ENCODE data around the gene SPOCK1. TPM values are rescaled to one million over a fixed set of nuclear protein-coding genes. Genes with fewer than 3 reads are reported as not detected.

SPOCK1 gene
- total and polyA plus RNA-seq, 4 donors: 0.48 to 4.5 (median 0.69) TPM

GRCh38 chr5:137290373-137290772, 208.8 kb downstream of the SPOCK1 start:
- H3K27me3 ChIP-seq (ENCODE audit: control insufficient read depth in 3 of 3, insufficient read depth in 3 of 3, low read length in 2 of 3): peaks cover 0 to 3% (median 0%) of the 10 kb centered on the region in 3 donors
- H3K9me3 ChIP-seq (ENCODE audit: control insufficient read depth in 4 of 4, insufficient read depth in 3 of 4, low read length in 3 of 4): no peaks in the 10 kb centered on the region
- TF ChIP-seq CTCF (IDR thresholded peaks at IDR 0.05; ENCODE audit: control extremely low read depth, extremely low read depth): no peak
- H3K4me1 ChIP-seq (ENCODE audit: control insufficient read depth in 5 of 5, insufficient read depth in 5 of 5, low read length in 5 of 5): no peaks in the 10 kb centered on the region
- no peaks in the 10 kb centered on the region for H3K36me3 ChIP-seq (ENCODE audit: control insufficient read depth in 4 of 4, insufficient read depth in 4 of 4, low read length in 4 of 4)
- ATAC-seq (ENCODE audit: insufficient read depth, low FRiP score) (no peak), DNase-seq (no peak)
- no peak overlapping the region for H3K9ac ChIP-seq (ENCODE audit: insufficient read depth in 1 of 2, low read length in 2 of 2)
- H3K4me3 ChIP-seq: no peak overlapping the region
- H3K27ac ChIP-seq (ENCODE audit: low read depth in 1 of 2, low read length in 1 of 2): no peak overlapping the region
- WGBS, 2 donors: 92 to 94% methylated on average over 3 of the region's 3 CpGs

DNA sequence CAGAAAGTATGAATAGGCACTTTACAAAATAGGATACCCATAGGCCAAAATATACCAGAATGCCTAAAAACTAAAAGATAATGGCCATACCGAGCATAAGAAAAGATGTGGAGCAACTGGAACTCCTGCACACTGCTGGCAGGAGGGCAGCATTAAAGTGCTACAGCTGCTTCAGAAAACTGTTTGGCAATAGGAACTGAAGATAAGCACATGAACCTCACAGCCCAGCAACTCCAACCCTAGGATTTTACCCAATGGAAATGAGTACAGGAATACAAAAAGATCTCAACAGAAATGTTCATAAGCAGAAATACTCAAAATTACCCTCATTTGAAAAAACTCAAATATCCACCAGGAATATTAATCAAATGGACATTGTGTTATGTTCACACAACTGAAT, 209.3 kb downstream of the SPOCK1 start:
- Histone ChIP-seq H3K27me3 (ENCODE audit: control insufficient read depth in 3 of 3, insufficient read depth in 3 of 3, low read length in 2 of 3) (peaks cover 0 to 3% (median 0%) of the 10 kb centered on the region in 3 donors), H3K9me3 (ENCODE audit: control insufficient read depth in 4 of 4, insufficient read depth in 3 of 4, low read length in 3 of 4) (peaks cover 0 to under 1% (median 0%) of the 10 kb centered on the region in 4 donors), H3K27ac (ENCODE audit: low read depth in 1 of 2, low read length in 1 of 2) (no peak overlapping the region), H3K4me3 (no peak overlapping the region), H3K9ac (ENCODE audit: insufficient read depth in 1 of 2, low read length in 2 of 2) (no peak overlapping the region), H3K4me1 (ENCODE audit: control insufficient read depth in 5 of 5, insufficient read depth in 5 of 5, low read length in 5 of 5) (no peaks in the 10 kb centered on the region), H3K36me3 (ENCODE audit: control insufficient read depth in 4 of 4, insufficient read depth in 4 of 4, low read length in 4 of 4) (no peaks in the 10 kb centered on the region)
- ATAC-seq (ENCODE audit: insufficient read depth, low FRiP score): no peak
- 81 to 94% methylated on average over 1 of the region's 1 CpG for WGBS, 2 donors
- DNase-seq: no peak
- no peak for TF ChIP-seq CTCF (IDR thresholded peaks at IDR 0.05; ENCODE audit: control extremely low read depth, extremely low read depth)

GRCh38 chr5:137287569-137287968, 211.6 kb downstream of the SPOCK1 start:
- 89 to 96% methylated on average over 2 of the region's 2 CpGs for WGBS, 2 donors
- no peaks in the 10 kb centered on the region for H3K36me3 ChIP-seq (ENCODE audit: control insufficient read depth in 4 of 4, insufficient read depth in 4 of 4, low read length in 4 of 4)
- no peak overlapping the region for H3K4me3 ChIP-seq
- TF ChIP-seq CTCF (IDR thresholded peaks at IDR 0.05; ENCODE audit: control extremely low read depth, extremely low read depth): no peak
- DNase-seq (no peak), ATAC-seq (ENCODE audit: insufficient read depth, low FRiP score) (no peak)
- no peaks in the 10 kb centered on the region for H3K4me1 ChIP-seq (ENCODE audit: control insufficient read depth in 5 of 5, insufficient read depth in 5 of 5, low read length in 5 of 5)
- H3K27me3 ChIP-seq (ENCODE audit: control insufficient read depth in 3 of 3, insufficient read depth in 3 of 3, low read length in 2 of 3): peaks cover 0 to 3% (median 0%) of the 10 kb centered on the region in 3 donors
- H3K27ac ChIP-seq (ENCODE audit: low read depth in 1 of 2, low read length in 1 of 2): no peak overlapping the region
- peaks cover 0 to 4% (median 0%) of the 10 kb centered on the region in 4 donors for H3K9me3 ChIP-seq (ENCODE audit: control insufficient read depth in 4 of 4, insufficient read depth in 3 of 4, low read length in 3 of 4)
- H3K9ac ChIP-seq (ENCODE audit: insufficient read depth in 1 of 2, low read length in 2 of 2): no peak overlapping the region

GRCh38 chr5:137286025-137286610, 213.0 kb downstream of the SPOCK1 start:
- peaks cover 0 to 3% (median 0%) of the 10 kb centered on the region in 3 donors for H3K27me3 ChIP-seq (ENCODE audit: control insufficient read depth in 3 of 3, insufficient read depth in 3 of 3, low read length in 2 of 3)
- no peak for TF ChIP-seq CTCF (IDR thresholded peaks at IDR 0.05; ENCODE audit: control extremely low read depth, extremely low read depth)
- no peak overlapping the region for H3K9ac ChIP-seq (ENCODE audit: insufficient read depth in 1 of 2, low read length in 2 of 2)
- DNase-seq (no peak), ATAC-seq (ENCODE audit: insufficient read depth, low FRiP score) (no peak)
- H3K9me3 ChIP-seq (ENCODE audit: control insufficient read depth in 4 of 4, insufficient read depth in 3 of 4, low read length in 3 of 4): peaks cover 0 to 4% (median 0%) of the 10 kb centered on the region in 4 donors
- H3K4me3 ChIP-seq: no peak overlapping the region
- 72 to 79% methylated on average over 4 of the region's 4 CpGs for WGBS, 2 donors
- H3K27ac ChIP-seq (ENCODE audit: low read depth in 1 of 2, low read length in 1 of 2): no peak overlapping the region
- no peaks in the 10 kb centered on the region for H3K36me3 ChIP-seq (ENCODE audit: control insufficient read depth in 4 of 4, insufficient read depth in 4 of 4, low read length in 4 of 4)
- no peaks in the 10 kb centered on the region for H3K4me1 ChIP-seq (ENCODE audit: control insufficient read depth in 5 of 5, insufficient read depth in 5 of 5, low read length in 5 of 5)
